ENCODE data around the gene KCNB1.

DNA sequence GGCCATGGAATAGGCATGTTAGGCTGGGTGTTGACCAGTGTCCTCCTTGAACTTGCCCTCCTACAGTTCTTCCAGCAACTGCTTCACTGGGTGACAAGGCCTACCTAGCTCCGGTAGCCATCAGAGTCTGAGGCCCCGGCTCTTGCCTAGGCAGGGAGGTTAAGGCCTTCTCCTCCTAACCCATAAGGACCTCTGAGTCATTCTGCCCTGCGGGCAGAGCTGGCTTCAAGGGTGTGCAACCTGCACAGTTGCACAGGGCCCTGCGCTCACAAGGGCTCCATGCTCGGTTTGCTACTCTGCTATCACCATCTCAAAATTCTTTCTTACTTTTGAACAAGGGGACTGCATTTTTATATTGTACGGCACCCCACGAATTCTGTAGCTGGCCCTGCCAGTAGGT is 17.9 kb downstream of the KCNB1 start:
- TF ChIP-seq, protein P1, sequence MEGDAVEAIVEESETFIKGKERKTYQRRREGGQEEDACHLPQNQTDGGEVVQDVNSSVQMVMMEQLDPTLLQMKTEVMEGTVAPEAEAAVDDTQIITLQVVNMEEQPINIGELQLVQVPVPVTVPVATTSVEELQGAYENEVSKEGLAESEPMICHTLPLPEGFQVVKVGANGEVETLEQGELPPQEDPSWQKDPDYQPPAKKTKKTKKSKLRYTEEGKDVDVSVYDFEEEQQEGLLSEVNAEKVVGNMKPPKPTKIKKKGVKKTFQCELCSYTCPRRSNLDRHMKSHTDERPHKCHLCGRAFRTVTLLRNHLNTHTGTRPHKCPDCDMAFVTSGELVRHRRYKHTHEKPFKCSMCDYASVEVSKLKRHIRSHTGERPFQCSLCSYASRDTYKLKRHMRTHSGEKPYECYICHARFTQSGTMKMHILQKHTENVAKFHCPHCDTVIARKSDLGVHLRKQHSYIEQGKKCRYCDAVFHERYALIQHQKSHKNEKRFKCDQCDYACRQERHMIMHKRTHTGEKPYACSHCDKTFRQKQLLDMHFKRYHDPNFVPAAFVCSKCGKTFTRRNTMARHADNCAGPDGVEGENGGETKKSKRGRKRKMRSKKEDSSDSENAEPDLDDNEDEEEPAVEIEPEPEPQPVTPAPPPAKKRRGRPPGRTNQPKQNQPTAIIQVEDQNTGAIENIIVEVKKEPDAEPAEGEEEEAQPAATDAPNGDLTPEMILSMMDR (IDR thresholded peaks at IDR 0.05; ENCODE audit: low read depth, low read length, poor library complexity, severe bottlenecking), result no peak
- TF ChIP-seq EZH2phosphoT487 (IDR thresholded peaks at IDR 0.05; ENCODE audit: borderline replicate concordance, low read length), result no peak

Data from DOHH2 (cell line).